A673 (cell line): ENCODE data around the gene PYCR2.

Experiments
- CTCF ChIP-seq: fragments of 300-800, 200-600 bp; sonication (generic); conservative IDR thresholded peaks from 2 replicates; pipeline ENCODE4 v1.5.1; 2017; ENCODE audit warnings: low read depth, mild to moderate bottlenecking, antibody characterized with exemption, low read length, moderate library complexity, mixed read lengths
- EZH2 ChIP-seq: fragments of 200-600 bp; sonication (generic); IDR thresholded peaks from 2 replicates; pipeline ENCODE4 v1.6.1; 2017; ENCODE audit warnings: borderline replicate concordance, low read depth, mild to moderate bottlenecking, mixed read lengths, antibody characterized with exemption, low read length; ENCODE audit not compliant: poor library complexity, severe bottlenecking

GRCh38 chr1:225882694-225883615 is 41.1 kb downstream of the PYCR2 start:
- TF ChIP-seq CTCF (0 out of 2 replicates have a peak, but pooled peaks have one; percentile 8), EZH2 (no peak)
